Activated naive CD8-positive, alpha-beta T cell (primary cell): Measurements from ENCODE around the gene CD99.
A peak's percentile ranks its signal among the peaks of the same experiment; 100 is the strongest.
"Not testable (repeated sequence)": the region's sequence is repeated elsewhere in the genome, so short reads cannot be mapped to it uniquely, and the experiment has no call there.

ENCODE experiments used
- H3K27ac Mint-ChIP-seq: one replicate; pipeline ENCODE4 v1.8.0; 2021; ENCODE audit warnings: mixed read lengths
- H3K27me3 Mint-ChIP-seq: one replicate; pipeline ENCODE4 v1.8.0; 2021; ENCODE audit warnings: mixed read lengths
- H3K36me3 Mint-ChIP-seq: one replicate; pipeline ENCODE4 v1.8.0; 2021; ENCODE audit warnings: mixed read lengths
- H3K4me1 Mint-ChIP-seq: one replicate; pipeline ENCODE4 v1.8.0; 2021; ENCODE audit warnings: low read depth, mixed read lengths
- H3K4me3 Mint-ChIP-seq: one replicate; pipeline ENCODE4 v1.8.0; 2021; ENCODE audit warnings: mild to moderate bottlenecking, mixed read lengths
- H3K9me3 Mint-ChIP-seq: one replicate; pipeline ENCODE4 v1.8.0; 2021; ENCODE audit warnings: low read depth, mixed read lengths

The CD99 gene

DNA sequence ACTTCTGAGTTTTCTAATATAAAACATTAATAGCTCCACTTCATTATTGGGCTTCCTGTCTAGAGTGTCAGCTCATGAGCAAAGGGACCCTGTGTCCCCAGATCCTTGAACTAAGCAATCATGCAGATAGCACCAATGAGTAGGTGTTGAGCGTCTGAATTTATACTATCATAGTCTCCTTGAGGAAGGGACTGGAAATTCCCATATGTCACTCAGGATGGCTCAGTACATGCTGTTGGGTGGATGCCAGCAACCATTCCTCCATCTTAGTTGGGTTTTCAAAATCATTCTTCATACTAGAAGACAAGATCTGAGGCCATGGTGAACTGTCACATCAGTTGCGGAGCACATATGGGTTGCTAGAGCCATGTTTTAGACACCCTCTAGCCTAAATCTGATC, 27.7 kb downstream of the CD99 start:
- no peaks in the 10 kb centered on the region for H3K27me3 Mint-ChIP-seq
- H3K4me1 Mint-ChIP-seq = peaks cover 27% of the 10 kb centered on the region
- H3K27ac Mint-ChIP-seq = no peak overlapping the region
- no peaks in the 10 kb centered on the region for H3K9me3 Mint-ChIP-seq
- H3K4me3 Mint-ChIP-seq = no peak overlapping the region
- peaks cover 26% of the 10 kb centered on the region for H3K36me3 Mint-ChIP-seq

- H3K27me3 Mint-ChIP-seq = no peaks in the 10 kb centered on the region
- H3K36me3 Mint-ChIP-seq = peaks cover 30% of the 10 kb centered on the region
- H3K27ac Mint-ChIP-seq = no peak overlapping the region
- peaks cover 17% of the 10 kb centered on the region for H3K4me1 Mint-ChIP-seq
- H3K9me3 Mint-ChIP-seq = no peaks in the 10 kb centered on the region
- no peak overlapping the region for H3K4me3 Mint-ChIP-seq
Measured at GRCh38 chrX:2719774-2720447, 28.8 kb downstream of the CD99 start.

DNA sequence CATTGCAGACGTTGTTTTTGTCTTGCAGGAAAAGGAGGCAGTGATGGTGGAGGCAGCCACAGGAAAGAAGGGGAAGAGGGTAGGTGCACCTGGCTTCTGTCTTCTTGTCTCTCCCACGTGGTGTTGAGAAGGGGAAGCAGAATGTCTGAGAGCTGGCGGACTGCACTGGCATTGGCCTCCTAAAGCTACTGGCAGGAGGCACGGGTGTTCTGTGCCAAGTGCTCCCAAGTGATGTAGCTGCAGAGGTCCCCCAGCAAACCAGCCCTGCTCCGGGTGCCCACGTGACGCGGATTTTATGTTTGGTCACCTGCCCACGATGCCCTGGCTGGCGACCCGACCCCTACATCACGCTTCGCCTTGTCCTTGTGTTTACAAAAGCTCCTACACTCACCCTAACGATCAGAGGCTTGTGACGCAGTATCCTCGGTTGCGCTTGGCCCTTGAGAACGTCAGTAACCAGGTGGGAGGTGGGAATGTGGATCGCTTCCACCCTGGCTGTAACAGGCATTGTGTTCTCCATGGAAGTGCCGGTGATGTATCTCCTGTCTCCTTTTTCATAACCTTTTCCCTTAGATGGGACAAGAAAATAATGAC, 32.3 kb downstream of the CD99 start:
- no peaks in the 10 kb centered on the region for H3K9me3 Mint-ChIP-seq
- H3K27ac Mint-ChIP-seq = no peak overlapping the region
- H3K27me3 Mint-ChIP-seq = no peaks in the 10 kb centered on the region
- no peaks in the 10 kb centered on the region for H3K4me1 Mint-ChIP-seq
- H3K4me3 Mint-ChIP-seq = no peak overlapping the region
- H3K36me3 Mint-ChIP-seq = peaks cover 33% of the 10 kb centered on the region

DNA sequence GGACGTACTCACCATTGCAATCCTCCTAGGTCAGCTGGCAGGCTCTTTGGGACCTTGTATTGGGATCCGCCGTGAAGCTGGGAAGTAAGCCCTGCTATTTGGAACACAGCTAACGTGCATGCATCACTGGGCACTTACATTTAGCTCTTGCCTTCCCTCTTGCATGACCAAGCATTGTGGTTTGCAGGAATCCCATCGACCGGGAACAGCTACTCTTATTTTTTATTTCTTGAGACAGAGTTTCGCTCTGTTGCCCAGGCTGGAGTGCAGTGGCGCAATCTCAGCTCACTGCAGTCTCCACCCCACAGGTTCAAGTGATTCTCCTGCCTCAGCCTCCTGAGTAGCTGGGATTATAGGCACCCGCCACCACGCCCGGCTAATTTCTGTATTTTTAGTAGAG, 36.2 kb downstream of the CD99 start:
- H3K27ac Mint-ChIP-seq, H3K9me3 Mint-ChIP-seq, H3K4me1 Mint-ChIP-seq, H3K27me3 Mint-ChIP-seq, H3K4me3 Mint-ChIP-seq: not testable (repeated sequence)
- peaks cover 21% of the 10 kb centered on the region for H3K36me3 Mint-ChIP-seq

DNA sequence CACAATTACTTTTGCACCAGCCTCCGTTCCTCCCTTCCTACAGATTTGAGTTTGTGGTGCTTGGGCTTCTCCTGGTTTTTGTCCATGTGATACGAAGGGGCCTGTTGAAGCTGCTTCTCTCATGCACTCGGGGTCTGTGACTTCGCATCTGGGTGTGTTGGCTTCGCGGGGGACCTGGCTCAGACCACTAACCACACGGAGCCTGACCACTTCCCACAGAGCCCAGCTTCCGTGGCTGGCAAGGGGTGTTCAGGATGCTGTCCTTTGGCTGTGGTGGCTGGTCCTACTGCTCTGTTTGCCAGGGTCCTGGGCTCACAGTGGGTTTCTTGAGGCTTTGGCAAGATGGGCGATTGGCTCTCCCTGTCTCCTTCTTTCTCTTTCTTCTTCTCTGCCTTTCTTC, 41.0 kb downstream of the CD99 start:
- peaks cover 19% of the 10 kb centered on the region for H3K36me3 Mint-ChIP-seq
- no peak overlapping the region for H3K4me3 Mint-ChIP-seq
- H3K27ac Mint-ChIP-seq = peak overlapping the region; percentile 41
- H3K4me1 Mint-ChIP-seq = peaks cover 8% of the 10 kb centered on the region
- H3K27me3 Mint-ChIP-seq = no peaks in the 10 kb centered on the region
- no peaks in the 10 kb centered on the region for H3K9me3 Mint-ChIP-seq

GRCh38 chrX:2732649-2733048, 41.6 kb downstream of the CD99 start:
- Mint-ChIP-seq H3K27me3 (no peaks in the 10 kb centered on the region), H3K4me3 (no peak overlapping the region), H3K36me3 (peaks cover 19% of the 10 kb centered on the region), H3K27ac (no peak overlapping the region), H3K9me3 (no peaks in the 10 kb centered on the region), H3K4me1 (peaks cover 8% of the 10 kb centered on the region)

DNA sequence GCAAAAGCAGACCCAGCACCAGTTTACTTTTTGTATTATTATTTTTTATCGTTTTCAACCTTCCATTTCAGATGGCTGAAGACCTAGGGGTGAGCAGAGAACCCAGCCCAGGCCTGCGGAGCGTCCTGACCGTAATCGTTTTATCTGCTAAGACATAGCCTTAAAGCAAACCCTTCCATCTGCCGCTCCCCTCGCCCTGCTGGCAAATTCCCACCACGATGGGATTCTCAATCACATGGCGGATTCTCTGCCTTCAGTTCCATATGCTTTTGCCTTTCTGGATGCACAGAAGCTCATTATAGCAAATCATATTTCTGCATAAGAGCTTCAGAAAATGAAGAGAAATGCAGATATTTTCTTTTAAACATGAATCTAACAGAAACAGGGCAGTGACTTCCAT, 42.2 kb downstream of the CD99 start:
- H3K27me3 Mint-ChIP-seq = no peaks in the 10 kb centered on the region
- H3K27ac Mint-ChIP-seq = no peak overlapping the region
- H3K4me1 Mint-ChIP-seq = peaks cover 8% of the 10 kb centered on the region
- H3K9me3 Mint-ChIP-seq = no peaks in the 10 kb centered on the region
- H3K36me3 Mint-ChIP-seq = peaks cover 18% of the 10 kb centered on the region
- H3K4me3 Mint-ChIP-seq = no peak overlapping the region

GRCh38 chrX:2735270-2735669, 44.2 kb downstream of the CD99 start:
- no peak overlapping the region for H3K27ac Mint-ChIP-seq
- no peaks in the 10 kb centered on the region for H3K9me3 Mint-ChIP-seq
- H3K4me3 Mint-ChIP-seq = no peak overlapping the region
- peaks cover 14% of the 10 kb centered on the region for H3K36me3 Mint-ChIP-seq
- peaks cover 8% of the 10 kb centered on the region for H3K4me1 Mint-ChIP-seq
- H3K27me3 Mint-ChIP-seq = no peaks in the 10 kb centered on the region

- Mint-ChIP-seq H3K9me3 (no peaks in the 10 kb centered on the region), H3K27ac (no peak overlapping the region), H3K36me3 (peaks cover 15% of the 10 kb centered on the region)
Measured at GRCh38 chrX:2740672-2741071, 49.6 kb downstream of the CD99 start.

DNA sequence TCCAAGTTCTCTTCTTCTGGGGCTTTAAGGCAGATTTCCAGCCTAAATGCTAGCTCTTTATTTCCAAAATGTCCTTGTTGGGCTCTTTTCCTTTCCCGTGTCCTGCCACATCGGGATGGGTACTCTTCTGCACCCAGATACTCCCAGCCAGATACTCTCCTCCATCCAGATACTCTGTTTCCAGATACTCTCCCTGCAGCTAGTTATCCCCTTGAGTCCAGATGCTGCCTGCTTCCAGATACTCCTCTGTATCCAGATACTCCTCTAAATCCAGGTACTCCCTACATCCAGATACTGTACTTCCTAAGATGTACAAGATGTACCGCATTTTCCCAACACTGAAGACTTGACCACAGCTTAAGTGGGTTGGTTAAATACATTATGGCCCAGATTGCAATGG, 50.3 kb downstream of the CD99 start:
- Mint-ChIP-seq H3K27ac (no peak overlapping the region), H3K36me3 (peaks cover 15% of the 10 kb centered on the region), H3K9me3 (no peaks in the 10 kb centered on the region)

More at GRCh38 chrX:2740672-2741071, 49.6 kb downstream of the CD99 start:
- Mint-ChIP-seq H3K4me1 (peaks cover under 1% of the 10 kb centered on the region), H3K27me3 (no peaks in the 10 kb centered on the region), H3K4me3 (no peak overlapping the region)

GRCh38 chrX:2746250-2746649, 55.2 kb downstream of the CD99 start:
- not testable (repeated sequence) for H3K4me1 Mint-ChIP-seq, H3K9me3 Mint-ChIP-seq, H3K36me3 Mint-ChIP-seq, H3K27me3 Mint-ChIP-seq, H3K4me3 Mint-ChIP-seq, H3K27ac Mint-ChIP-seq

More for the DNA sequence above, 50.3 kb downstream of the CD99 start:
- Mint-ChIP-seq H3K27me3 (no peaks in the 10 kb centered on the region), H3K4me3 (no peak overlapping the region), H3K4me1 (no peaks in the 10 kb centered on the region)

DNA sequence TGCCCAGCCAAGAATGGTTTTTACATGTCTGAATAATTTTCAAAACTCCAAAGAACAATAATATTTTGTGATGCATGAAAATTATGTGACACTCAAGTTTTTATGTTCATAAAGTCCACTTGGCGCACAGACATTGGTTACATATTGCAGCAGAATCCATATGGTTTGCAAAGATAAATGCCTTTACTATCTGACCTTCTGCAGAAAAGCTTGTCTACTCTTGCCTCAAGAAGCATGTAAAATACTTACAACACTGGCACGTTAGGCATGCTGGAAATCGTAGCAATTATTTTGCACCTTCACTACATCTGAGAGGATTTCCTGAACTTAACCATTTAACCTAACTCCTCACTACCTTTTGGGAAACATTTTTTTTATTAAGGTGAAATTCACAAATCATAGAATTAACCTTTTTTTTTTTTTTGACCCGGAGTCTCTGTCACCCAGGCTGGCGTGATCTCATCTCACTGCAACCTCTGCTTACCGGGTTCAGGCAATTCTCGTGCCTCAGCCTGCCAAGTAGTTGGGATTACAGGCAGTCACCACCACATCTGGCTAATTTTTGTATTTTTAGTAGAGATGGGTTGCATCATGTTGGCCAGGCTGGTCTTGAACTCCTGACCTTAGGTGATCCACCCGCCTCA, 57.2 kb downstream of the CD99 start:
- Mint-ChIP-seq H3K27ac (no peak overlapping the region), H3K9me3 (no peaks in the 10 kb centered on the region), H3K36me3 (no peaks in the 10 kb centered on the region), H3K27me3 (no peaks in the 10 kb centered on the region), H3K4me1 (no peaks in the 10 kb centered on the region), H3K4me3 (no peak overlapping the region)

DNA sequence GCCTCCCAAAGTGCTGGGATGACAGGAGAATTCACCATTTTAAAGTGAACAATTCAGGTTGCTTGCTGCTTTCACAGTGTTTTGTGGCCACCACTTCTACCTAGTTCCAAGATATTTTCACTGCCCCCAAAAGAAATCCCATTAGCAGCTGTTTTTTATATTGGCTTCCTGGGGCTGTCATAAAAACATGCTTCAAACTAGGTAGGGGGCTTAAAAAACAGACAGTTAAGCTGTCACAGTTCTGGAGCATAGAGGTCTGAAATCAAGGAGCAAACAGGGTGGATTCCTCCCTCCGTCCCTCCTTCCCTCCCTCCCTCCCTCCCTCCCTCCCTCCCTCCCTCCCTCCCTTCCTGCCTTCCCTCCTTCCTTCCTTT, 57.7 kb downstream of the CD99 start:
- Mint-ChIP-seq H3K27ac (no peak overlapping the region), H3K27me3 (no peaks in the 10 kb centered on the region), H3K4me1 (no peaks in the 10 kb centered on the region), H3K4me3 (no peak overlapping the region), H3K36me3 (no peaks in the 10 kb centered on the region), H3K9me3 (no peaks in the 10 kb centered on the region)

GRCh38 chrX:2751291-2751690, 60.2 kb downstream of the CD99 start:
- H3K27me3 Mint-ChIP-seq = peaks cover 2% of the 10 kb centered on the region
- H3K9me3 Mint-ChIP-seq = no peaks in the 10 kb centered on the region
- no peak overlapping the region for H3K27ac Mint-ChIP-seq
- H3K4me1 Mint-ChIP-seq = no peaks in the 10 kb centered on the region
- H3K36me3 Mint-ChIP-seq = no peaks in the 10 kb centered on the region
- no peak overlapping the region for H3K4me3 Mint-ChIP-seq

- H3K27ac Mint-ChIP-seq, H3K9me3 Mint-ChIP-seq: not testable (repeated sequence)
Measured at GRCh38 chrX:2751874-2752300, 60.8 kb downstream of the CD99 start, which contains the start of gene XG. Gene XG (plus strand): TSS chrX:2752040. CDS start chrX:2752275, 235 bp downstream.

GRCh38 chrX:2752441-2752840, 61.3 kb downstream of the CD99 start:
- H3K27me3 Mint-ChIP-seq, H3K9me3 Mint-ChIP-seq, H3K4me3 Mint-ChIP-seq, H3K4me1 Mint-ChIP-seq, H3K36me3 Mint-ChIP-seq, H3K27ac Mint-ChIP-seq: not testable (repeated sequence)

More at GRCh38 chrX:2751874-2752300, 60.8 kb downstream of the CD99 start, which contains the start of gene XG:
- not testable (repeated sequence) for H3K27me3 Mint-ChIP-seq, H3K36me3 Mint-ChIP-seq, H3K4me3 Mint-ChIP-seq, H3K4me1 Mint-ChIP-seq
